DND-41 (cell line): ENCODE measurements around the gene TBC1D22A.

Source experiments
- ATAC-seq: fragments of 200-7000 bp; cut with Tn5 transposase; 3 replicates; pipeline ENCODE4 v1.9.1; 2021; ENCODE audit warnings: low read depth; ENCODE audit not compliant: insufficient read depth
- DNase-seq: peaks from one replicate; pipeline ENCODE4 v3.0.0-alpha.2; 2020
- H2AFZ ChIP-seq: 2 replicates; pipeline ENCODE4 v1.6.0; 2012; ENCODE audit warnings: low read depth, low read length
- H3K27ac ChIP-seq: 2 replicates; pipeline ENCODE4 v1.5.1; 2012; ENCODE audit warnings: low read length, inconsistent platforms
- H3K27me3 ChIP-seq: fragments of 200-600 bp; sonication (generic); 2 replicates; pipeline ENCODE4 v1.6.0; 2012; ENCODE audit warnings: low read length, mild to moderate bottlenecking, inconsistent platforms; ENCODE audit not compliant: insufficient read depth, poor library complexity
- H3K36me3 ChIP-seq: 2 replicates; pipeline ENCODE4 v1.5.1; 2012; ENCODE audit warnings: low read length, inconsistent platforms; ENCODE audit not compliant: insufficient read depth
- H3K4me1 ChIP-seq: 2 replicates; pipeline ENCODE4 v1.5.1; 2012; ENCODE audit warnings: mild to moderate bottlenecking, low read length; ENCODE audit not compliant: insufficient read depth
- H3K4me2 ChIP-seq: 2 replicates; pipeline ENCODE4 v1.6.0; 2012; ENCODE audit warnings: mild to moderate bottlenecking, moderate library complexity, low read length, inconsistent platforms; ENCODE audit not compliant: insufficient read depth
- H3K4me3 ChIP-seq, 2 experiments: fragments of 200-600 bp in 1 of 2; shearing (Covaris generic) in 1 of 2; 2 replicates each; pipeline ENCODE4 v1.5.1; 2012 to 2016; ENCODE audit warnings: inconsistent platforms in 2 of 2, low read length in 2 of 2, mild to moderate bottlenecking in 2 of 2, low read depth in 1 of 2, moderate library complexity in 1 of 2
- H3K79me2 ChIP-seq: 2 replicates; pipeline ENCODE4 v1.6.0; 2012; ENCODE audit warnings: low read length, inconsistent platforms; ENCODE audit not compliant: insufficient read depth
- H3K9ac ChIP-seq: 2 replicates; pipeline ENCODE4 v1.6.0; 2012; ENCODE audit warnings: low read depth, mild to moderate bottlenecking, inconsistent platforms, low read length, moderate library complexity
- H3K9me3 ChIP-seq: 2 replicates; pipeline ENCODE4 v1.5.1; 2012; ENCODE audit warnings: low read length, moderate library complexity, mild to moderate bottlenecking, inconsistent platforms; ENCODE audit not compliant: insufficient read depth, severe bottlenecking
- H4K20me1 ChIP-seq: 2 replicates; pipeline ENCODE4 v1.6.0; 2012; ENCODE audit warnings: low read length; ENCODE audit not compliant: insufficient read depth
- EZH2 ChIP-seq: IDR thresholded peaks from 3 replicates; pipeline ENCODE4 v1.6.1; 2012; ENCODE audit warnings: borderline replicate concordance, low read depth, mild to moderate bottlenecking, moderate library complexity, low read length, inconsistent platforms; ENCODE audit not compliant: severe bottlenecking
- TF ChIP-seq, protein P1 (sequence below): IDR thresholded peaks from 2 replicates; pipeline ENCODE4 v1.5.1; 2012; ENCODE audit warnings: borderline replicate concordance, low read length, moderate library complexity, mild to moderate bottlenecking; ENCODE audit not compliant: poor library complexity, severe bottlenecking; ENCODE audit errors: extremely low read depth

The TBC1D22A gene

DNA sequence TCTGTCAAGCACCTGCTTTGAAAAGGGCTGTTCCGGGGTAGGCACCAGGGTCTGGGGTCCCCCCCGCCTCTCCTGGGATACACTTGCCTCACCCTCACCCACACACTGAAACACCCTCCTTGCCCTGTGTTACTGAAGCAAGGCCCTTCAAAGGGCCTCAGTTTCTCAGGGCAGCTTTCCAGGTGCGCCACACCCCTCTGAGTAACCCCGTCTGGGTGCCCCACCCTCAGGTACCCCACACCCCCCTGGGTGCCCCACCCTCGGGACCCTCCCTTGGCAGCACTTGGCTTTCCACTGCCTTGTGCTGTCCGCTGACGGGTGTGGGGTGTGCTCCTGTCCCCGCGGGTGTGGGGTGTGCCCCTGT, 413.6 kb downstream of the TBC1D22A start:
- ATAC-seq (no peak), DNase-seq (no peak)
- no peak overlapping the region for H3K4me3 ChIP-seq
- no peak overlapping the region for H3K27ac ChIP-seq
- no peak overlapping the region for H2AFZ ChIP-seq
- H3K36me3 ChIP-seq: peaks cover 16% of the 10 kb centered on the region; the same call in 1 of the 2 replicates
- peaks cover 8% of the 10 kb centered on the region; the same call in 1 of the 2 replicates for H4K20me1 ChIP-seq
- no peaks in the 10 kb centered on the region for H3K27me3 ChIP-seq
- no peak overlapping the region for H3K9ac ChIP-seq
- no peak overlapping the region for H3K4me2 ChIP-seq
- H3K4me1 ChIP-seq: no peaks in the 10 kb centered on the region
- TF ChIP-seq, protein P1, sequence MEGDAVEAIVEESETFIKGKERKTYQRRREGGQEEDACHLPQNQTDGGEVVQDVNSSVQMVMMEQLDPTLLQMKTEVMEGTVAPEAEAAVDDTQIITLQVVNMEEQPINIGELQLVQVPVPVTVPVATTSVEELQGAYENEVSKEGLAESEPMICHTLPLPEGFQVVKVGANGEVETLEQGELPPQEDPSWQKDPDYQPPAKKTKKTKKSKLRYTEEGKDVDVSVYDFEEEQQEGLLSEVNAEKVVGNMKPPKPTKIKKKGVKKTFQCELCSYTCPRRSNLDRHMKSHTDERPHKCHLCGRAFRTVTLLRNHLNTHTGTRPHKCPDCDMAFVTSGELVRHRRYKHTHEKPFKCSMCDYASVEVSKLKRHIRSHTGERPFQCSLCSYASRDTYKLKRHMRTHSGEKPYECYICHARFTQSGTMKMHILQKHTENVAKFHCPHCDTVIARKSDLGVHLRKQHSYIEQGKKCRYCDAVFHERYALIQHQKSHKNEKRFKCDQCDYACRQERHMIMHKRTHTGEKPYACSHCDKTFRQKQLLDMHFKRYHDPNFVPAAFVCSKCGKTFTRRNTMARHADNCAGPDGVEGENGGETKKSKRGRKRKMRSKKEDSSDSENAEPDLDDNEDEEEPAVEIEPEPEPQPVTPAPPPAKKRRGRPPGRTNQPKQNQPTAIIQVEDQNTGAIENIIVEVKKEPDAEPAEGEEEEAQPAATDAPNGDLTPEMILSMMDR: no peak
- no peak for TF ChIP-seq EZH2
- H3K79me2 ChIP-seq: no peaks in the 10 kb centered on the region
- H3K9me3 ChIP-seq: no peaks in the 10 kb centered on the region

DNA sequence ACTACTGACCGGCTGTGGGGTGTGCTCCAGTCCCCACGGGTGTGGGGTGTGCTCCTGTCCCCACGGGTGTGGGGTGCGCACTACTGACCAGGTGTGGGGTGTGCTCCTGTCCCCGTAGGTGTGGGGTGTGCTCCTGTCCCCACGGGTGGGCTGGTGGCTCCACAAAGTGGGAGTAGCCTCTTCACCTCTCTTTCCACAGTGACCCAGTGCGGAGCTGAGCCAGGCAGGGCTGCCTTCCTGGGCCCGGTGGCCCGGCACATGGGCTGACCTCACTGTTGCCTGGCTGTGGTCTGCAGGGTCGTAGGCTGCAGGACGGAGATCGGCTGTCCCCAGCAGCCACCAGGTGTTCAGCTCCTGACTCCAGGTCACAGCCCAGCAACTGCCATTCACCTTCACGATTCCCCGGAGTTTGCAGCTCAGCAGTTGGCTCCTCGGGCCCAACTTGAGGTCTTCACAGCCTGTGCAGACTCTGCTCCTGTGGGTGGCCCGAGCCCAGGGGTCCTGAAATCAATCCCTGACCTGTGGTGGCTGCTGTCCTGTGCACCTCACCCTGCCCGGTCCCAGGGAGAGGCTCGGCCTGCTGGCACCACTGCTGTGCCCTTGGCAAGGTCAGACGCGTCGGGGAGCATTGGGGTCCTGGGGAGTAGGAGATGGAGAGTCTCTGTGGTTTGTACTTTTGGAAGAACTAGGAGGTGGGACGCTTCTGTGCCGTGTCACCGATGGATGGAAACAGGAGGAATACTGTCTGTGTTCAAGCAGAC, 414.3 kb downstream of the TBC1D22A start:
- H3K4me3 ChIP-seq: no peak overlapping the region
- no peak for TF ChIP-seq EZH2
- TF ChIP-seq, protein P1: no peak
- peaks cover 16% of the 10 kb centered on the region; the same call in 1 of the 2 replicates for H3K36me3 ChIP-seq
- DNase-seq (no peak), ATAC-seq (no peak)
- H3K4me1 ChIP-seq: no peaks in the 10 kb centered on the region
- H4K20me1 ChIP-seq: peaks cover 5% of the 10 kb centered on the region; the same call in 1 of the 2 replicates
- H3K9ac ChIP-seq: no peak overlapping the region
- H3K4me2 ChIP-seq: no peak overlapping the region
- H2AFZ ChIP-seq: no peak overlapping the region
- H3K27ac ChIP-seq: no peak overlapping the region
- H3K27me3 ChIP-seq: no peaks in the 10 kb centered on the region
- H3K9me3 ChIP-seq: no peaks in the 10 kb centered on the region
- no peaks in the 10 kb centered on the region for H3K79me2 ChIP-seq

DNA sequence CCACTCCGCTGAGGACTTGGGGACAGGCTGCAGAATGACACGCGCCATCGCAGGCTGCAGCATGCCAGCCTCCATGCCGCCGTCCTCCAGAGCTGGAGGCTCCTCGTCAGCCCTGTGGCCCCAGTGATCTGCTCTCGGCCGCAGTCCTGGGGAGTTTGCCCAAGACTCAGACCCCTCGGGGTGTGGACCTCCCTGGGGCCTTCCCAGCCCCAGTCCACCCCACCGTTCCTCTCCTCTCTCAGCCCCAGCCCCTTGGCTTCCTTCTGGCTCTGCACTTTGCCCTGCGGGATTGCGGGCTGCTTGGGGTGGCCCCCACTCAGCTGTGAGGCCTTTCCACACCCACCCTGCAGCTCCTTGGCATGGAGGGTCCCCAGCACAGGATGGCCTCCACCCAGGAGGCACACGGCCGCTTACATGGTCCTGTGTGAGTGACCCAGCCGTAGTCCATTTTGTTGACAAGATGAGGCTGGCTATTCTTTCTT, 414.9 kb downstream of the TBC1D22A start:
- DNase-seq (no peak), ATAC-seq (no peak)
- Histone ChIP-seq H3K9me3 (no peaks in the 10 kb centered on the region), H3K4me1 (no peaks in the 10 kb centered on the region), H2AFZ (no peak overlapping the region), H4K20me1 (no peaks in the 10 kb centered on the region), H3K27me3 (no peaks in the 10 kb centered on the region), H3K4me3 (no peak overlapping the region), H3K4me2 (no peak overlapping the region), H3K9ac (no peak overlapping the region), H3K79me2 (no peaks in the 10 kb centered on the region), H3K36me3 (peaks cover 16% of the 10 kb centered on the region; the same call in 1 of the 2 replicates), H3K27ac (no peak overlapping the region)
- TF ChIP-seq EZH2: no peak
- TF ChIP-seq, protein P1: no peak
